Measurements from ENCODE around the gene EPB42. TPM values are rescaled to one million over a fixed set of nuclear protein-coding genes. Genes with fewer than 3 reads are reported as not detected.

Gene EPB42
- total RNA-seq, 1 experiment from 2014 or later = not detected

DNA sequence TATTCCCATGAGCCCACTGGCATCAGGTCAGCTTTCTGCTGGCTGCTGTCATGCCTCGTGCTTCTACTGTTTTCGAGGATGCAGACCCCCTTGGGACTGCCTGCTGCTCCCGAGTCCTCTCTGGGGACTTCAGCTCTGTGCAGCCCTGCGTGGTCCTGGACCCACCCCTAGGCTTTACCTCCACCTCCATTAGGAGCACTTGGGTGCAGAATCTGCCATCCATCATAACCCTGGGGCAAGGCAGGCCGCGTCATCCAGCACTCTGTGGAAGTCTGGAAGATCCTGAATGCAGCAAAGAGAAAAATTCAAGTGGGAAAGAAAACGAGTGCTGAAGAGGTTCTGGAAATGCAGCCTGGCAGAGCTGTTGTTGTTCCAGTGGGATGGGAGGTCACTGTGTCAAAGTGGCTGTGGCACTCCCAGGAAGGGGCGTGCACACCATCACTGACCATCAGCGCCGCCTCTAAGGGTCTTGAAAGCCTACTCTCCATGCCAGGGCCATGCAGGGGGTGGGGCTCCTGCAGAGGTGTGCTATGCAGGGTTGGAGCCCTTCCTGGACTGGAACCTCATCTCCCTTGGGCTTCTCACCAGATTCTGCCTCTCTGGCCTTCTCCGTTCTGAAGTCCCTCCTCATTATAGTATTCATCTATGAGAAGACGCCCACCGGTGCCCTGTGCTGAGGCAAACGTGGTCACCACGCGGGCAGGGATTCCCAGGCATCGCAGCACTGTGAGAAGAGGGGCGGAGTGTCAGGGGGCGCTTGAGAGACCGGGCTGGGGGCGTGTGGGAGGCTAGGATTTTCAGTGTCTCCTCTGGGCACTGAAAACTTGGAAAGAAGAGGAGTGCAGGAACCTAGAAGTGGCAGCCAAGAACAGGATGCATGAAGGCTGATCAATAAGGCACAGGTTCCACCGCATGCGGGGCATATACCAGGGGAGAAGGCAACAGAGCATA is 12.5 kb downstream of the EPB42 start:
- no TSS peak for BruUV-seq (replicated peaks)
- no peak overlapping the region for H3K9ac ChIP-seq (ENCODE audit: low read length)
- TF ChIP-seq EZH2phosphoT487 (IDR thresholded peaks at IDR 0.05; ENCODE audit: borderline replicate concordance, low read length) (no peak), EZH2 (IDR thresholded peaks at IDR 0.05; ENCODE audit: low read length, unreplicated experiment) (no peak), CTCF (conservative IDR thresholded peaks at IDR 0.05; ENCODE audit: low read depth, low read length) (no peak)
- no peak overlapping the region for H2AFZ ChIP-seq (ENCODE audit: low read length)
- no peaks in the 10 kb centered on the region for H3K79me2 ChIP-seq (ENCODE audit: low read length)
- no peak for DNase-seq
- H4K20me1 ChIP-seq (ENCODE audit: low read length) = no peaks in the 10 kb centered on the region
- intact Hi-C loops (cut with micrococcal nuclease) = no loop called here
- H3K9me2 ChIP-seq (replicated peaks; ENCODE audit: low read length) = no peaks in the 10 kb centered on the region
- H3K27ac ChIP-seq (ENCODE audit: low read length) = no peak overlapping the region
- H3K9me3 ChIP-seq (ENCODE audit: low read length) = no peaks in the 10 kb centered on the region
- no peaks in the 10 kb centered on the region for H3K27me3 ChIP-seq (ENCODE audit: low read length)
- ATAC-seq = no peak
- ChIA-PET POLR2A (ENCODE audit: unreplicated experiment) (no interaction called here), CTCF (no interaction called here)
- peaks cover 7% of the 10 kb centered on the region; the same call in 1 of the 2 replicates for H3K4me1 ChIP-seq (ENCODE audit: insufficient read depth, low read length)
- H3F3A ChIP-seq (ENCODE audit: low read length, unreplicated experiment) = no peaks in the 10 kb centered on the region
- H3K4me3 ChIP-seq (ENCODE audit: low read length) = no peak overlapping the region
- no peaks in the 10 kb centered on the region for H3K36me3 ChIP-seq (ENCODE audit: low read depth, low read length)
- H3K4me2 ChIP-seq (ENCODE audit: low read length) = no peak overlapping the region

GRCh38 chr15:43207024-43207423 is 13.8 kb downstream of the EPB42 start:
- intact Hi-C loops (cut with micrococcal nuclease) = no loop called here
- no peak for DNase-seq
- Histone ChIP-seq H3K9me2 (replicated peaks; ENCODE audit: low read length) (no peaks in the 10 kb centered on the region), H3K4me1 (ENCODE audit: insufficient read depth, low read length) (peaks cover 7% of the 10 kb centered on the region; the same call in 1 of the 2 replicates), H3K4me3 (ENCODE audit: low read length) (no peak overlapping the region), H3K36me3 (ENCODE audit: low read depth, low read length) (no peaks in the 10 kb centered on the region), H2AFZ (ENCODE audit: low read length) (no peak overlapping the region), H3F3A (ENCODE audit: low read length, unreplicated experiment) (no peaks in the 10 kb centered on the region), H3K79me2 (ENCODE audit: low read length) (no peaks in the 10 kb centered on the region), H4K20me1 (ENCODE audit: low read length) (no peaks in the 10 kb centered on the region), H3K9me3 (ENCODE audit: low read length) (no peaks in the 10 kb centered on the region), H3K27ac (ENCODE audit: low read length) (no peak overlapping the region), H3K9ac (ENCODE audit: low read length) (no peak overlapping the region), H3K27me3 (ENCODE audit: low read length) (no peaks in the 10 kb centered on the region), H3K4me2 (ENCODE audit: low read length) (no peak overlapping the region)
- TF ChIP-seq EZH2phosphoT487 (IDR thresholded peaks at IDR 0.05; ENCODE audit: borderline replicate concordance, low read length) = no peak
- TF ChIP-seq CTCF (conservative IDR thresholded peaks at IDR 0.05; ENCODE audit: low read depth, low read length) = no peak
- TF ChIP-seq EZH2 (IDR thresholded peaks at IDR 0.05; ENCODE audit: low read length, unreplicated experiment) = no peak
- CTCF ChIA-PET = no interaction called here
- ATAC-seq = no peak
- POLR2A ChIA-PET (ENCODE audit: unreplicated experiment) = no interaction called here
- no TSS peak for BruUV-seq (replicated peaks)

DNA sequence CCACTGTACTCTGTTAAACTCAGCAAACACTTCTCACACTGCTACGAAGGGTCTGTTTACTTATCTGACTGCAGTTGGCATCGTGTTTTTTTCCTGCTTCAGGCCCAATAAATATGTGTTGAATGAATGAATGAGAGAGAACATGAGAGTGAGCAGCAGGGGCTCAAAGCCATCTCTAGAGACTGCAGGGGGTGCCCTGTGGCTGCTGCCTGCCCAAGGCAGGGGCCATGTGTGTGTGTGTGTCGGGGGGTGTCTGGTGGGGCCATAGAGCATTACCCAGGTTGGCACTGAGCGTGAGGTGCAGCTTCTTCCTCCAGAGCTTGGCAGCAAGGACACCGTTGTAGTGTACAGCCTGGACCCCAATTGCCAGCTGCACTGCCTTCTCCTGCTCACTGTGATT is 14.8 kb downstream of the EPB42 start:
- no peak for DNase-seq
- no peak for TF ChIP-seq EZH2 (IDR thresholded peaks at IDR 0.05; ENCODE audit: low read length, unreplicated experiment)
- no peak for TF ChIP-seq CTCF (conservative IDR thresholded peaks at IDR 0.05; ENCODE audit: low read depth, low read length)
- TF ChIP-seq EZH2phosphoT487 (IDR thresholded peaks at IDR 0.05; ENCODE audit: borderline replicate concordance, low read length) = no peak
- Histone ChIP-seq H2AFZ (ENCODE audit: low read length) (no peak overlapping the region), H3K4me2 (ENCODE audit: low read length) (no peak overlapping the region), H3K27ac (ENCODE audit: low read length) (no peak overlapping the region), H3K27me3 (ENCODE audit: low read length) (no peaks in the 10 kb centered on the region), H4K20me1 (ENCODE audit: low read length) (no peaks in the 10 kb centered on the region), H3K79me2 (ENCODE audit: low read length) (no peaks in the 10 kb centered on the region), H3K4me1 (ENCODE audit: insufficient read depth, low read length) (peaks cover 7% of the 10 kb centered on the region; the same call in 1 of the 2 replicates), H3K9ac (ENCODE audit: low read length) (no peak overlapping the region), H3K36me3 (ENCODE audit: low read depth, low read length) (no peaks in the 10 kb centered on the region), H3K9me2 (replicated peaks; ENCODE audit: low read length) (no peaks in the 10 kb centered on the region), H3F3A (ENCODE audit: low read length, unreplicated experiment) (no peaks in the 10 kb centered on the region), H3K4me3 (ENCODE audit: low read length) (no peak overlapping the region), H3K9me3 (ENCODE audit: low read length) (no peaks in the 10 kb centered on the region)
- ATAC-seq = no peak
- BruUV-seq (replicated peaks) = no TSS peak
- intact Hi-C loops (cut with micrococcal nuclease) = no loop called here
- CTCF ChIA-PET = no interaction called here
- POLR2A ChIA-PET (ENCODE audit: unreplicated experiment) = no interaction called here

Data from PC-3 (cell line).